PFSK-1 (cell line): ENCODE data around the gene IL10.

Experiments used
- FOXP2 ChIP-seq: optimal IDR thresholded peaks from 2 replicates; pipeline ENCODE3; 2011; ENCODE audit warnings: borderline replicate concordance, control low read depth, inconsistent platforms; ENCODE audit not compliant: insufficient read depth; ENCODE audit errors: extremely low read length, extremely low read depth
- POLR2AphosphoS5 ChIP-seq: IDR thresholded peaks from 2 replicates; pipeline ENCODE4 v1.6.1; 2012; ENCODE audit warnings: low read depth, mild to moderate bottlenecking, control low read depth, low read length, moderate library complexity
- REST ChIP-seq, 2 experiments: IDR thresholded peaks; 2 replicates each; pipeline versions ENCODE4 v1.6.1 to v1.8.0; 2011 to 2012; ENCODE audit warnings: low read depth in 2 of 2, low read length in 2 of 2, control low read depth in 1 of 2, inconsistent platforms in 1 of 2, mild to moderate bottlenecking in 1 of 2, moderate library complexity in 1 of 2; ENCODE audit not compliant: insufficient read depth in 1 of 2
- SIN3A ChIP-seq: IDR thresholded peaks from 2 replicates; pipeline ENCODE4 v1.6.1; 2012; ENCODE audit warnings: mild to moderate bottlenecking, low read length, moderate library complexity, borderline replicate concordance; ENCODE audit not compliant: insufficient read depth
- TAF1 ChIP-seq: IDR thresholded peaks from 2 replicates; pipeline ENCODE4 v1.6.1; 2012; ENCODE audit warnings: low read length, control low read depth, borderline replicate concordance; ENCODE audit not compliant: insufficient read depth

- TF ChIP-seq REST (IDR thresholded peaks at IDR 0.05; ENCODE audit: insufficient read depth in 1 of 2, low read depth in 2 of 2, low read length in 2 of 2) (no peak), POLR2AphosphoS5 (no peak), SIN3A (no peak), TAF1 (no peak), FOXP2 (no peak)
These were observed 43.7 kb downstream of the IL10 start for GRCh38 chr1:206728697-206728987.
